Uterus (tissue), 2 donors: ENCODE results near the gene PLPPR3.

Experiments used
- CTCF ChIP-seq, 4 experiments: fragments of 200-600 bp in 2 of 4; fragments of 450-650 bp in 2 of 4; sonication (generic) in 2 of 4; IDR thresholded peaks; one replicate each; pipeline ENCODE4 v1.5.1; 2016 to 2019; ENCODE audit warnings: antibody characterized with exemption in 4 of 4, mild to moderate bottlenecking in 2 of 4, moderate library complexity in 1 of 4
- POLR2A ChIP-seq, 2 donors: fragments of 450-650 bp; IDR thresholded peaks; one replicate each; pipeline ENCODE4 v1.6.1; 2016; ENCODE audit warnings: antibody characterized with exemption in 2 of 2, mild to moderate bottlenecking in 1 of 2, moderate library complexity in 1 of 2

GRCh38 chr19:797528-798414 is 24.0 kb downstream of the PLPPR3 start:
- peak in 2 of 4 experiments; percentile 35 to 36 for TF ChIP-seq CTCF (IDR thresholded peaks at IDR 0.05)
- no peak for TF ChIP-seq POLR2A (IDR thresholded peaks at IDR 0.05)
